Fibroblast of skin of back (primary cell): Measurements from ENCODE around the gene MRPL33.

ENCODE experiments used
- DNase-seq: peaks from one replicate; pipeline ENCODE4 v3.0.0-alpha.2; 2013

MRPL33 gene

GRCh38 chr2:27810455-27810854 lies 38.9 kb downstream of the MRPL33 start:
- no peak for DNase-seq

DNA sequence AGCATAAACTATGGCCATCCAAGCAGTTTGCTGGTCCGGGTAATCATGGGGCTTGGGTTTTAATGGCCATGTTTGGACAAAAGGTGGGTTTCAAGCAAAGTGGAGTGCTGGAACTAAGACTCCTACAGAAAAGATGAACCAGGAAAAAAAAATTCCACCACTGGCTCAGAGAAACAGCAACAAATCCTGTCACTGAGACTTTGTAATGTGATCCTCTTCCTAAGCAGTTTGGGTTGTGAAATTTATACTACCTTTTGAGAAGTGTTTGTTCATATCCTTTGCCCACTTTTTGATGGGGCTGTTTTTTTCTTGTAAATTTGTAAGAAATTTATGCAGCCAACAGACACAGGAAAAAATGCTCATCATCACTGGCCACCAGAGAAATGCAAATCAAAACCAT lies 40.2 kb downstream of the MRPL33 start:
- DNase-seq = no peak

DNA sequence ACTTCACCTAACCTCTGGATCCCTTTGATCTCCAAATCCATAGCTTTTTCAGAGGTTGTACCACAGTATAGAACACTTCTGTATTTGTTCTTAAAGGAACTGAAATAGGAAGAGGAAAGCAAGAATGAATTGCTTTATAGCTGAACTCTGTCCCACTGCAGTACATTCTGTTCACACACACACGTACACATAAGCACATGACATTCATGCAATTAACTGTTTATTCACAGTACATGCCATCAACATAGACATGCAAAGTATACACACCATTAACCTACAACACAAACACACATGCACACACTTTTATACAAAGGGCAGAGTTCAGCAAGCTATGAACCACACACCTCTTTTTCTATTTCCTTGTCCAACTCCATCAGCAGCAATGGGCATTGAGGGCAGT lies 43.2 kb downstream of the MRPL33 start:
- no peak for DNase-seq

DNA sequence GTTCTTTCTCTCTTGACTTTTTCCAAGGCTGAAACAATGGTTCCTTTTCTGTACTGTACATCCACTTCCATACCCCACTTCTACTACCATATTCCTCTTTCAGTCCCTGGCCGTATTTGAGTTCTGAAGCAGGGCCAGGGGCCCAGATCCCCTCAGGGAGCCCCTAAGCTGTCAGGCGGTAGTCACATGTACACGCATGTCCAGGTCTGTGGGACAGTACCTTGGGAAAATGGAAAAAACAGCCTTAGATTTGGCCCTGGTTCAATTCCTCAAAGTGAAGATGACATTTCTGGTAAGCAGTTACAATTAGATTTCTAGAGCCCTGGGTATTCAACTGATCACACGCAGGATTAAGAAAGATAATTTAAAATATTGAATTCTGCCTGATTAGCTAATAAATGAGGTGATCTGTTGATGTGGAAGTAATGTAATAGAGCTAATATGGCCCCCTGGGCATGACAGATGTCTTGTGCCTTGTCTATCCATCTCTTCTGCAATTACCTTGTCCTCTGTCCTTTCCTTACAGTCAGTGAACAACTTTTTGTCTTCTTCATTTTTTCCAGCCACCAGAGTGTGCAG lies 44.4 kb downstream of the MRPL33 start:
- DNase-seq = no peak

DNA sequence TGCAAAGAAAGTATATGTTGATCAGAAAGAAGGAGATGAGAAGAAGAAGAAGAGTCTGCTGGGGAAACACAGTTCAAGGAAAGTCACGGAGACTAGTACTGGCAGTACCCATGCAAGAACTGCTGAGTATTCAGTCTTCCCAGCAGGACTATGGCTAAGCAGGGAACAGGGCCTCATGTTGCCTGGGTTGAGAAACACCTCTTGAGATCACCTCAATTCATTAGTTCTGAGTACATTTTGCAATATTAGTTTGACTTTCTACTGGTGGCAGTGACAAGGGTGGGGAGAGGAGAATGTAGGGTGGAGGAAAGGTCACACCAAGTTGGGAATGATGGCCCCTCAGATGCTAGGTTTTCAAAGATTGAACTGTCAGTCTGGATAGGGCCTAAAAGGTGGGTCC lies 50.5 kb downstream of the MRPL33 start:
- DNase-seq = no peak

DNA sequence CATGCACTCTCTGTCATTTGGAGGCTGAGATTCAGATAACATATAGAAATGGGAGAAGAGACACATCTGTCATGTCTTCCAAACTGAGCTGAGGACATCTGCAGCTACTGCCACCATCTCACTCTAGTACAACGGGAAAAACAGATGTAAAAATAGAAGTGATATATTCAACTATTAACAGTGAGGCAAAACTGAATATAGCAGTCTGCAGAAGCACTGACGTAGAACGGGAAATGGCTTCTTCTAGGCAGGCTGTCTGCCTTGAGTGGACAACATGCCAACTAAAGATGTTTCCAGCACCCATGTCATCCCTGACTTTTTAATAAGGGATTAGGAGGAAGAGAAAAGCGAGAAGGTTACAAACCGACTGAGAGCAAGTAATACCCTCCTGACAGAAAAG lies 51.6 kb downstream of the MRPL33 start:
- DNase-seq = no peak

DNA sequence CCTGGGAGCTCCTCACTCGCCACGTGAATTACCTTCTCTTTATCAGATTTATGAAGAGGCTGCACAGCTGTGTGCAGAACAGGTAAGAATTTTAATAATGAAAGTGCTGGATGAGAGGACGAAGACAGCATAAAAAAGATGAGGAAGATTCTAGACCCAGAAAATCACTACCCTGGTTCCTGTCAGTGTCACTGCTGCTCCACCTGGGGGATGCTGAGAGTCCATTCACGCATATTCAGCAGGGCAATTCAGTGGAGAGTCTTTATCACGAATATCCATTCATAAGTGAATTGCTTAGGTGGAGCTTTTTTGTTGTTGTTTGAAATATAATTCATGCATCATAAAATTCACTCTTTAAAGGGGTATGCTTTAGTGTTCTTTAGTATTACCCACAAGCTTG lies 52.0 kb downstream of the MRPL33 start:
- no peak for DNase-seq

- no peak for DNase-seq
Measured at GRCh38 chr2:27824401-27824800, 52.9 kb downstream of the MRPL33 start.

GRCh38 chr2:27828305-27828704 lies 56.8 kb downstream of the MRPL33 start:
- no peak for DNase-seq
